ENCODE measurements around the gene ERP27. TPM values are rescaled to one million over a fixed set of nuclear protein-coding genes. Genes with fewer than 3 reads are reported as not detected.

ERP27 gene
- total RNA-seq, 2 experiments from 2014 or later = 1.3 to 1.6 TPM

DNA sequence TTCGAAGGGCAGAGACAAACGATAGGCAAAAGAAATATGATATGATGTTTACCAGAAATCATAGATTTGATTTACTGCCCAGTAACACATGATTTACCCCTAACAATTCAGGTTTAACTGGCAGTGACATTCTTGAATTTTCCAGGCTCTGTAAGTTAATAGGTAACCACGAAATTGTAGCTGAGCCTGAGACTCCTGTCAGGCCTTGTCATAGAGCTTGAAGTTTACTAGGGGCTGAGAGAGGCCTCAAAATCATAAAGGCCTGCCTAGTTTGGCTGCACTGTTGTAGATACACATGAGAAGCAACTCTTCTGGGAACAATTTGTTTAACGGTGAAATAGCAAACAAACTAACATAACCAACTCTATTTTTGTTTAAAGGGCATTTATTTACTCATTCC, 3.3 kb downstream of the ERP27 start:
- DNase-seq = no peak
- Mint-ChIP-seq H3K27ac (no peak overlapping the region), H3K36me3 (peaks cover 53% of the 10 kb centered on the region)

DNA sequence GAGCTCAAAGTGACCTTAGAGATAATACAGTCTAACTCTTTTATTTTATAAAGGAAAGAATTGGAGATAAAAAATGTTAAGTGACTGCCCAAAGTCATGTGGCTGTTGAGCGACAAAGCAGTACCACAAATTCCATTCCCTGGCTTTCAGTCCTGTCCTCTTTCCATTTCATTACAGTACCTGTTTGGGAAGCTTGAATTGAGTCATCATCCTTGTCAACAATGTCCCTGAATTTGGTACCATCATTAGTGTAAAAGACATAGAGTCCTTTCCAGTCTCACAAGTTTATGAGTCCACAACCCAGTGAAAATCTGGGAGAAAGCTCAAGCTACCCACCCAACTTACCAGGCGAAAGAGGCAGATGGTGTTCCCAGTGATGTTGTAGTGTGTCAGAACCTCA, 3.8 kb downstream of the ERP27 start:
- H3K9me3 Mint-ChIP-seq = peaks cover 1% of the 10 kb centered on the region
- H3K4me3 Mint-ChIP-seq = no peak overlapping the region
- DNase-seq = no peak
- H3K4me1 Mint-ChIP-seq = peaks cover 33% of the 10 kb centered on the region
- H3K36me3 Mint-ChIP-seq = peaks cover 48% of the 10 kb centered on the region
- H3K27ac Mint-ChIP-seq = no peak overlapping the region
- H3K27me3 Mint-ChIP-seq = no peaks in the 10 kb centered on the region

More for the DNA sequence above, 3.3 kb downstream of the ERP27 start:
- Mint-ChIP-seq H3K9me3 (peaks cover 3% of the 10 kb centered on the region), H3K27me3 (no peaks in the 10 kb centered on the region), H3K4me1 (peaks cover 38% of the 10 kb centered on the region), H3K4me3 (no peak overlapping the region)

DNA sequence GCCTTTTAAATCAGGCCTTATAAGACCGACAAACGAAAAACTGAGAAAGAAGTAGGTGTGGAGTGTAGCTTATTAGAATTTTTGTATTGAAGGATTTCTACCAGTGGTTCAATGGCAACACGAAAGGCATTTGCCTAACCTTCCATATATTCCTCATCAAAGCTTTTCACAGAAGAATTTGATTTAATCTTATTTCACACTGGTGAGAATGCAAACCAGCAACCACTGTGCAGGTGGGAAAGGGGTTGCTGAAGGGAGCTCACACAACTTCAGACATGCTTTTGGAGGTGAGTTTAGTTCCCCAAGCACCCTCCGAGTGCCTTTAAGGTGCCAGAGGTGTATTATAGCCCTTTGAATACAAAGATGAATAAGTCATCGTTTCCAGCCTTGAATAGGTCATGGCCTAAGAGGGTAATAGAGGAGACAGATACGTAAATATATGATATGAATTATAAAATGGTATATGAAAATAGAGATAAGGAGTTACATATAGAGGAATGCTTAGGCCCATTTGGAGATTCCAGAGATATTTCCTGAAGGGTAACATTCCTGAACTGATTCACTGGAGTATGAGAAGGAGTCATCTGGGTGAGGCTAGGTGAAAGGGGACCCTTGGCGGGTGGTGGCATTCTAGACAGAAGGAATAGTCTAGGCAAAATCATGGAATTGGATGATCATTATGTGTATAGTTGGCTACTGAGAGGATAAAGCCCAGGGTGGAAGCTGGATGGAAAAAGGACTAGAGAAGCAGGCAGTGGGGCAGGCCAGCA, 6.4 kb downstream of the ERP27 start:
- no peak overlapping the region for H3K4me3 Mint-ChIP-seq
- H3K9me3 Mint-ChIP-seq = no peaks in the 10 kb centered on the region
- DNase-seq = no peak
- no peak overlapping the region for H3K27ac Mint-ChIP-seq
- H3K27me3 Mint-ChIP-seq = no peaks in the 10 kb centered on the region
- peaks cover 17% of the 10 kb centered on the region for H3K4me1 Mint-ChIP-seq
- H3K36me3 Mint-ChIP-seq = peaks cover 25% of the 10 kb centered on the region

DNA sequence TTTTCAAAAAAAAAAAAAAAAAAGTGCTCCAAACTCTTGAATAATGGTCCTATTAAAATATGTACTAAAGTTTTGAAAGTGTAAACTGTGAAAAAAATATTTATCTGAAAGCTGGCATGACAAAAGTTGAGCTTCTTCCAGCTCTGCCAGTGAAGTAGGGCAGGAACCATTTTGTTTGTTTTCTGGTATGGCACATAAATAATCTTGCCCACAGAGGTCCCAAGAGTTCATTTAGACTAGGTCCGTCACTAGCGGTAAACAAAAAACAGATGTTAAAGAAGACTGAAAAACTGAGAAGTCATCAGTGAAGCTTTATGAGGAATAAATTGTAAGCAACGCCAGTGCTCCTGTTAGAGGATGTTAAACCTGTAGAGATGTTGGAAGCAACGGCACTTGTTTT, 7.0 kb downstream of the ERP27 start:
- DNase-seq = no peak

DNA sequence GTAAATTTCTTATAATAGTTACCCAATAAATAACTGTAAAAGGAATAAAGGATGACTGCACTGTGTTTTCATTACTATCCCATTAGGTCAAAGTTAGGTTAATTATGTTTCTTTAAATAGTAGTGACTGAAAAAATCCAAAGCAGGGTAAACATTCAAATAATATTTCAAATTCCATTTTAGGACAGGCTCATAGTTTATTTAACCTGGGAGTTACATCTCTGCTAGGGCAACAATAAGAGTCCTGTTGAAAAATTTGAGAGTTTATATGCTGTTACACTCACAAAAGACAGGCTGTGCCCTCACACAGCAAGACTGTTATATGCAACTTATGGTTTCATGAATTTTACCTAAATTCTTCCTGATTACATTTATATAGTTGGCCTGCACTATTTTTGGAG, 8.0 kb downstream of the ERP27 start:
- no peak overlapping the region for H3K27ac Mint-ChIP-seq
- H3K4me1 Mint-ChIP-seq = peaks cover 10% of the 10 kb centered on the region

More for the DNA sequence above, 7.0 kb downstream of the ERP27 start:
- no peak overlapping the region for H3K27ac Mint-ChIP-seq
- peaks cover 12% of the 10 kb centered on the region for H3K4me1 Mint-ChIP-seq
- H3K36me3 Mint-ChIP-seq = peaks cover 20% of the 10 kb centered on the region
- H3K4me3 Mint-ChIP-seq = no peak overlapping the region
- H3K27me3 Mint-ChIP-seq = no peaks in the 10 kb centered on the region
- no peaks in the 10 kb centered on the region for H3K9me3 Mint-ChIP-seq

DNA sequence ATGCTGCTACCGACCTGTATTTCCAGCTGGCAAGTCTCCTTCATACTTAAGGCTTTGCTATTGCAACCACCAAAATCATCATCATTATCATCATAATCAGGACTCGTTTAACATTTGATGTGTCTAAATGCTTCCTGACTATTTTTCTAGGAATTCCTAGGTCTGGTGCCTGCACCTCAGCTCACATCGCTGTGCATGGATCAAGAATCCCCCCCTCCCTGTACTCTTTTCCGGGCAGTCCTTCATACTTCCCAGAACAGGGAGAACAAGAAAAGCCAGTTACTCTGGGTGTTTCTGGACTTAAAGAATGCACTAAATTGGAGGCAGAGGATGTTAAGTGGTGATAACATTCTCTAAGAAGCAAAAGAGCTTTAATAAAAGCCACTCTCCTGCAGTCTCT, 9.4 kb downstream of the ERP27 start:
- no peak overlapping the region for H3K4me3 Mint-ChIP-seq
- H3K27me3 Mint-ChIP-seq = no peaks in the 10 kb centered on the region
- H3K36me3 Mint-ChIP-seq = peaks cover 11% of the 10 kb centered on the region
- no peaks in the 10 kb centered on the region for H3K9me3 Mint-ChIP-seq
- no peak for DNase-seq
- H3K4me1 Mint-ChIP-seq = peaks cover 4% of the 10 kb centered on the region
- H3K27ac Mint-ChIP-seq = no peak overlapping the region

More for the DNA sequence above, 8.0 kb downstream of the ERP27 start:
- H3K36me3 Mint-ChIP-seq = peaks cover 16% of the 10 kb centered on the region
- no peaks in the 10 kb centered on the region for H3K27me3 Mint-ChIP-seq
- no peak for DNase-seq
- no peaks in the 10 kb centered on the region for H3K9me3 Mint-ChIP-seq
- H3K4me3 Mint-ChIP-seq = no peak overlapping the region

- DNase-seq = no peak
- no peak overlapping the region for H3K4me3 Mint-ChIP-seq
- no peaks in the 10 kb centered on the region for H3K27me3 Mint-ChIP-seq
- no peaks in the 10 kb centered on the region for H3K9me3 Mint-ChIP-seq
- H3K27ac Mint-ChIP-seq = no peak overlapping the region
- peaks cover 2% of the 10 kb centered on the region for H3K36me3 Mint-ChIP-seq
- no peaks in the 10 kb centered on the region for H3K4me1 Mint-ChIP-seq
Measured at GRCh38 chr12:14927267-14927666, 11.1 kb downstream of the ERP27 start.

GRCh38 chr12:14924541-14924940, 13.8 kb downstream of the ERP27 start:
- H3K4me3 Mint-ChIP-seq = no peak overlapping the region
- peaks cover 17% of the 10 kb centered on the region for H3K4me1 Mint-ChIP-seq
- no peaks in the 10 kb centered on the region for H3K9me3 Mint-ChIP-seq
- no peak for DNase-seq
- H3K27me3 Mint-ChIP-seq = no peaks in the 10 kb centered on the region
- no peak overlapping the region for H3K27ac Mint-ChIP-seq
- peaks cover 16% of the 10 kb centered on the region for H3K36me3 Mint-ChIP-seq

DNA sequence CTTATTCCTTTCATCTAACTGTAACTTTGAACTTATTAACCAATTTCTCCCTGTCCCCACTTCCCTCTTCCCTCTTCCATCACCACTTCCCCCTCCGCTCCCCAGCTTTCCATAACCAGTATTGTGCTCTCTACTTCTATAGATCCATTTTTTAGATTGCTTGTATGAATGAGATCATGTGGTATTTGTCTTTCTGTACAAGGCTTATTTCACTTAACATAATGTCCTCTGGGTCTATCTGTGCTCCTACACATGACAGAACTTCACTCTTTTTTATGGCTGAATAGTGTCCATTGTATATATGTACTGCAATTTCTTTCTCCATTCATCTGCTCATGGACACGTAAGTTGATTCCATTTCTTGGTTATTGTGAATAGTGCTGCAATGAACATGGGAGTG, 14.4 kb downstream of the ERP27 start:
- Mint-ChIP-seq H3K36me3 (peaks cover 16% of the 10 kb centered on the region), H3K4me3 (no peak overlapping the region), H3K4me1 (peaks cover 17% of the 10 kb centered on the region), H3K27ac (no peak overlapping the region), H3K27me3 (no peaks in the 10 kb centered on the region), H3K9me3 (no peaks in the 10 kb centered on the region)
- DNase-seq = no peak

- Mint-ChIP-seq H3K4me1 (peaks cover 17% of the 10 kb centered on the region), H3K4me3 (no peak overlapping the region), H3K27ac (peak overlapping the region; percentile 69), H3K36me3 (peaks cover 36% of the 10 kb centered on the region), H3K9me3 (no peaks in the 10 kb centered on the region), H3K27me3 (no peaks in the 10 kb centered on the region)
- no peak for DNase-seq
Measured at GRCh38 chr12:14921218-14921617, 17.1 kb downstream of the ERP27 start.

- H3K9me3 Mint-ChIP-seq = no peaks in the 10 kb centered on the region
- no peak for DNase-seq
- H3K27me3 Mint-ChIP-seq = no peaks in the 10 kb centered on the region
- peak overlapping the region; percentile 69 for H3K27ac Mint-ChIP-seq
- peaks cover 17% of the 10 kb centered on the region for H3K4me1 Mint-ChIP-seq
- no peak overlapping the region for H3K4me3 Mint-ChIP-seq
- peaks cover 38% of the 10 kb centered on the region for H3K36me3 Mint-ChIP-seq
Measured at GRCh38 chr12:14920475-14921126, 17.7 kb downstream of the ERP27 start.

DNA sequence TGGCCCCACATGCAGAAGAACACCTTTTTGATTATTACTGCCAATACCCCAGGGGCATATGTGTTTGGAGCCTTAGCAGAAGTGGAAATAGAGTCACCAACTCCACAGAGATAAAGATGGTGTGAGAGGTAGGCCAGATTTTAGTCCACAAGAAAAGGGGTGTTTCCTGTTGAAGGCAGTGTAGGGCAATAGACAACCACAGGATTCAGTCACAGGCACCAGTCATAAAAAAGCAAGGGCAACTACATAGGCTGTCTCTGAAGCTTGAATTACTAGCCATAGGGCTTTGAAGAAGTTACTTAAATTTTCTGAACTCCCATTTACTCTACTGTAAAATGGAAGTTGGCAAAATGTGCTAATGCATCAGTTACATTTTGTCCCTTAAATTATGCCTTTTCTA, 18.9 kb downstream of the ERP27 start:
- H3K4me3 Mint-ChIP-seq = no peak overlapping the region
- H3K27ac Mint-ChIP-seq = no peak overlapping the region
- H3K27me3 Mint-ChIP-seq = no peaks in the 10 kb centered on the region

DNA sequence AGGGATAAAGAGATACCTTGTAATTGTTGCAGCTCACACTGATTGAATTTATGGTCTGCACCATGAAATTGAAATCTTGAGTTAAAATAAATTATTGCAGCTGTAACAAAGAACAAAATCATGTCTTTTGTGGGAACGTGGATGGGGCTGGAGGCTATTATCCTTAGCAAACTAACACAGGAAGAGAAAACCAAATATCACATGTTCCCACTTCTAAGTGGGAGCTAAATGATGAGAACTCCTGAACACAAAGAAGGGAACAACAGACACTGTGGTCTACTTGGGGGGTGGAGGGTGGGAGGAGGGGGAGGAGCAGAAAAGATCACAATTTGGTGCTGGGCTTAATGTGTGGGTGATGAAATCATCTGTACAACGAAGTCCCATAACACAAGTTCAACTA, 22.6 kb downstream of the ERP27 start:
- no peaks in the 10 kb centered on the region for H3K9me3 Mint-ChIP-seq
- DNase-seq = no peak
- H3K36me3 Mint-ChIP-seq = peaks cover 52% of the 10 kb centered on the region
- H3K4me3 Mint-ChIP-seq = no peak overlapping the region
- H3K27me3 Mint-ChIP-seq = no peaks in the 10 kb centered on the region
- H3K27ac Mint-ChIP-seq = no peak overlapping the region
- peaks cover 24% of the 10 kb centered on the region for H3K4me1 Mint-ChIP-seq

More for the DNA sequence above, 18.9 kb downstream of the ERP27 start:
- Mint-ChIP-seq H3K9me3 (no peaks in the 10 kb centered on the region), H3K4me1 (peaks cover 20% of the 10 kb centered on the region), H3K36me3 (peaks cover 44% of the 10 kb centered on the region)
- DNase-seq = no peak

DNA sequence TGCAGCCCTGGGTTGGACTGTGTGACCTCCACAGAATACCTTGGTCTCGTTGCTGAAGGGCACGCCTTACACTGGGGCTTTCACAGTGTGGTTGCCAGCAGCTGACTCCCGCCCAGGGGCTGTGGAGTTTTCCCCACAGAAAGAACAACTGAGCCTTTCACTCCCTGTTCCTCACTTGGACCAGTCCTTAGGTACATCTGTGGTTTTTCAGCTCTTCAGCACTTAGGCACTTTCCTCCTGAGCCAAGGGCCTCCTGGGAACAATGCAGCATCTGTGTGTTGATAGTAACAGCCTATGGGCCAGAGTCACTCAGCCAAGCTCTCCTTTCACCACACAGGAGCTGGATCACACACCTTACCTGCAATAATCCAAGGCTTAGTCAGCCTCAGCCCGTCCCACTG, 25.0 kb downstream of the ERP27 start:
- Mint-ChIP-seq H3K4me3 (no peak overlapping the region), H3K36me3 (peaks cover 43% of the 10 kb centered on the region), H3K27ac (peak overlapping the region; percentile 55), H3K4me1 (peaks cover 31% of the 10 kb centered on the region), H3K9me3 (no peaks in the 10 kb centered on the region), H3K27me3 (no peaks in the 10 kb centered on the region)
- no peak for DNase-seq

GRCh38 chr12:14911131-14911530, 27.2 kb downstream of the ERP27 start:
- H3K9me3 Mint-ChIP-seq = peaks cover under 1% of the 10 kb centered on the region
- peaks cover 40% of the 10 kb centered on the region for H3K4me1 Mint-ChIP-seq
- H3K36me3 Mint-ChIP-seq = peaks cover 41% of the 10 kb centered on the region
- H3K4me3 Mint-ChIP-seq = no peak overlapping the region
- no peak for DNase-seq
- H3K27ac Mint-ChIP-seq = peak overlapping the region; percentile 86
- no peaks in the 10 kb centered on the region for H3K27me3 Mint-ChIP-seq
